DND-41 (cell line): ENCODE data around the gene ZNF790.

ENCODE experiments used
- CTCF ChIP-seq: IDR thresholded peaks from 2 replicates; pipeline ENCODE4 v1.5.1; 2012; ENCODE audit warnings: borderline replicate concordance, low read length, moderate library complexity, mild to moderate bottlenecking; ENCODE audit not compliant: poor library complexity, severe bottlenecking; ENCODE audit errors: extremely low read depth
- EZH2 ChIP-seq: IDR thresholded peaks from 3 replicates; pipeline ENCODE4 v1.6.1; 2012; ENCODE audit warnings: borderline replicate concordance, low read depth, mild to moderate bottlenecking, moderate library complexity, low read length, inconsistent platforms; ENCODE audit not compliant: severe bottlenecking

DNA sequence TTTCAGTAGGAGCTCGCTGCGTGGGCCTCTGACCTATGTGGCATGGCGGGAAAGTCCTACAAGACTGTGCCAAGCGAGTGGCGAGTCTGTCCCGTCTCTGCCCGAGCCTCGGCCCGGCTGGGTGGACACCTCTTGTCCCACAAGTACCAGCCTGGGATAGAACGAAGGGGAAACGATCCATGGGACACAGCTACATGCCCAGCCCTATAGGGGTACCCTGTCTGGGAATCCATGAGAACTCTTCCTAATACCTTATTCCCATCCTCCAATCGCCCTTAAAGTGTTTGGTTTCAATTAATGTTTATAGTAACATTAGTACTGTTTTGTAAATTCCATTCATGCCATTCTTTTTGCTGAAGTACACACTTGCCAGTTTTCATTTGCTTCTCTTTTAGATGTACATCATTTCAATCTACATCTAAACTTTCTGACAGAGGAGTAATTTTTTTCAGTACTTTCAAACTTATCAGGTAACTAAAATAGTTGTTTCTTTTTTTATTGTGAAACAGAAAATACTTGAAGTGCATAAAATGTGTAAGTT, 667 bp upstream of the ZNF790 start:
- TF ChIP-seq CTCF (no peak), EZH2 (no peak)
